DND-41 (cell line): ENCODE measurements around the gene MBNL3.

Source experiments
- EZH2 ChIP-seq: IDR thresholded peaks from 3 replicates; pipeline ENCODE4 v1.6.1; 2012; ENCODE audit warnings: borderline replicate concordance, low read depth, mild to moderate bottlenecking, moderate library complexity, low read length, inconsistent platforms; ENCODE audit not compliant: severe bottlenecking
- TF ChIP-seq, protein P1 (sequence below): IDR thresholded peaks from 2 replicates; pipeline ENCODE4 v1.5.1; 2012; ENCODE audit warnings: borderline replicate concordance, low read length, moderate library complexity, mild to moderate bottlenecking; ENCODE audit not compliant: poor library complexity, severe bottlenecking; ENCODE audit errors: extremely low read depth

DNA sequence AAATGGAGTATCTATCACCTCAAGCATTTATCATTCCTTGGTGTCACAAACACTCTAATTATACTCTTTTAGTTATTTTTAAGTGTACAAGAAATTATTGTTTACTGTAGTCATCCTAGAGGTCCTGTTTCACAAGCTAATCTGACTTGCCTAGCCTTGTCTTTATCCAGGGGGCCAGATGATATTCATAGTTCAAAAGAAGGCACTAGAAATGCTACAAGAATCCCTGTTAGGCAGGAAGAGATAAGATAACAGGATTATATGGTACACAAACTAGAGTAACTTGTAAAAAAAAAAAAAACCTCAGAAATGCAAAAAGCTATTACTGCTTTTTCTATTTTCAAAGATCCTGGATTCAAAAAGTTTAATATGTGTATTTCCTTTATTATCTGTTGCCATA, 95.8 kb downstream of the MBNL3 start:
- no peak for TF ChIP-seq EZH2
- TF ChIP-seq, protein P1, sequence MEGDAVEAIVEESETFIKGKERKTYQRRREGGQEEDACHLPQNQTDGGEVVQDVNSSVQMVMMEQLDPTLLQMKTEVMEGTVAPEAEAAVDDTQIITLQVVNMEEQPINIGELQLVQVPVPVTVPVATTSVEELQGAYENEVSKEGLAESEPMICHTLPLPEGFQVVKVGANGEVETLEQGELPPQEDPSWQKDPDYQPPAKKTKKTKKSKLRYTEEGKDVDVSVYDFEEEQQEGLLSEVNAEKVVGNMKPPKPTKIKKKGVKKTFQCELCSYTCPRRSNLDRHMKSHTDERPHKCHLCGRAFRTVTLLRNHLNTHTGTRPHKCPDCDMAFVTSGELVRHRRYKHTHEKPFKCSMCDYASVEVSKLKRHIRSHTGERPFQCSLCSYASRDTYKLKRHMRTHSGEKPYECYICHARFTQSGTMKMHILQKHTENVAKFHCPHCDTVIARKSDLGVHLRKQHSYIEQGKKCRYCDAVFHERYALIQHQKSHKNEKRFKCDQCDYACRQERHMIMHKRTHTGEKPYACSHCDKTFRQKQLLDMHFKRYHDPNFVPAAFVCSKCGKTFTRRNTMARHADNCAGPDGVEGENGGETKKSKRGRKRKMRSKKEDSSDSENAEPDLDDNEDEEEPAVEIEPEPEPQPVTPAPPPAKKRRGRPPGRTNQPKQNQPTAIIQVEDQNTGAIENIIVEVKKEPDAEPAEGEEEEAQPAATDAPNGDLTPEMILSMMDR = no peak
